ENCODE results near the gene JAKMIP1.

Gene JAKMIP1

DNA sequence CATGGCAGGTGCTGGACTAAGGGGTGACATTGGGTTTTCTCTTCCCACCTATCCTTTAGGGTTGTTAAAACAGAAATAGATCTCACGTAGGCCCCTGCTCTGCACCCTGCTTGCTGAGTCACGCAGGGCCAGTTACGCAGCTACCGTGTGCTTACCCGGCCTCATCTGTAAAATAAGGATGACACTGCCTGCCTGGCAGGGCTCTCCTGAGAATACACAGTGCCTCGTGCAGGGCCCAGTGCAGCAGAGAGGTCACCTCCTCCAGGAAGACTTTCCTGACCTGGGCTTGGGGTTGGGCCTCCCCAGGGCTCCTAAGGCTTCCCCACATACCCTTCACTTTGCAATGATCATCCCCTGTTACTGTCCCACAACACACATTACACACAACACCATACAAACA is 33.6 kb upstream of the JAKMIP1 start:
- TF ChIP-seq, protein P1, sequence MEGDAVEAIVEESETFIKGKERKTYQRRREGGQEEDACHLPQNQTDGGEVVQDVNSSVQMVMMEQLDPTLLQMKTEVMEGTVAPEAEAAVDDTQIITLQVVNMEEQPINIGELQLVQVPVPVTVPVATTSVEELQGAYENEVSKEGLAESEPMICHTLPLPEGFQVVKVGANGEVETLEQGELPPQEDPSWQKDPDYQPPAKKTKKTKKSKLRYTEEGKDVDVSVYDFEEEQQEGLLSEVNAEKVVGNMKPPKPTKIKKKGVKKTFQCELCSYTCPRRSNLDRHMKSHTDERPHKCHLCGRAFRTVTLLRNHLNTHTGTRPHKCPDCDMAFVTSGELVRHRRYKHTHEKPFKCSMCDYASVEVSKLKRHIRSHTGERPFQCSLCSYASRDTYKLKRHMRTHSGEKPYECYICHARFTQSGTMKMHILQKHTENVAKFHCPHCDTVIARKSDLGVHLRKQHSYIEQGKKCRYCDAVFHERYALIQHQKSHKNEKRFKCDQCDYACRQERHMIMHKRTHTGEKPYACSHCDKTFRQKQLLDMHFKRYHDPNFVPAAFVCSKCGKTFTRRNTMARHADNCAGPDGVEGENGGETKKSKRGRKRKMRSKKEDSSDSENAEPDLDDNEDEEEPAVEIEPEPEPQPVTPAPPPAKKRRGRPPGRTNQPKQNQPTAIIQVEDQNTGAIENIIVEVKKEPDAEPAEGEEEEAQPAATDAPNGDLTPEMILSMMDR (conservative IDR thresholded peaks at IDR 0.05; ENCODE audit: low read depth): no peak
- no peak for DNase-seq (ENCODE audit: low spot score)
- CTCF ChIA-PET: no interaction called here
- POLR2A ChIA-PET (ENCODE audit: low non-redundant PET): no interaction called here
- H3K27ac ChIP-seq: no peak overlapping the region

DNA sequence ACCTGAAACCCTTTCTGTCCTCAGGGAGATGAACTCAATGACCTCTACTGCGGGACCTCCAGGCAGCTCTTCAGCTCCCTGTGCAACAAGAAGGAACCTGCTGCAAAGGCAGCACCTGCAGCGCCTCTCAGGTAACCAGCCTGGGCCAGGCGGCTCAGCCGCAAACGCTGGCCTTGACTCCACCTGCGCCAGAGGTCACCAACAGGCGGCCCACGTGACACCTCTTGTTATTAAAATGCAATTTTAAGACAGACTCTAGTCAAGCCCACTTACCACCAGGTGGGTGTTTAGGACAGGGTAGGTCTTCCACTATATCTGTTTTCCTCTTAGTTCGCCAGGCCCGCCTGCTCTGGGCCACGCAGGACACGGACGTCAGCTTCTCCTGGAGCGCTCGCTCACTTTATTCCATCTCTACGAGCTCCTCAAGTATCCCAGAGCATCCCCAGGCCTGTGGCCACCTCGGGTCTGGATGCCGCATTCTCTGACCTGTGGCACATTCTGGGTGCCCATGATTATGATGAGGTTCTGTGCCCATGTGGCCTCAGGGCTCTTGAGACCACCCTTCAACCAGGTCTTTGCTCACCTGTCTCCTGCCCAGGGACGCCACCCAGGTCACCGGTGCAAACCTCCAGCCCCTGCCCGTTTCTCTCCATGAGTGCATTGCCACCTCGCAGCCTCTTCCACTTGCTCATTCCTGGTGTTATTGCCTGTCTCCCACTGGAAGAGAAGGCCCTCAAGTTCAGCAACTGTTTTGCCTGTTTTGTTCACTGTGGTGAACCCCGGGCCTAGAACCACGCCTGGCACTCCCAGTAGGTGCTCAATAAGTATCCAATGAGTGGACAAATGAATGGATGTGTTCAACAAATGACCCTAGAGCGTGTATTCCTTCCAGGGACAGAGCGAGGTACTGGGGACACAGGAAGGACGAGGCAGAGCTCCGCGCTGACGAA is 32.8 kb upstream of the JAKMIP1 start:
- DNase-seq (ENCODE audit: low spot score): no peak
- no peak overlapping the region for H3K27ac ChIP-seq
- TF ChIP-seq, protein P1 (conservative IDR thresholded peaks at IDR 0.05; ENCODE audit: low read depth): no peak
- ChIA-PET POLR2A (ENCODE audit: low non-redundant PET) (no interaction called here), CTCF (no interaction called here)

GRCh38 chr4:6231663-6232165 is 31.4 kb upstream of the JAKMIP1 start:
- H3K27ac ChIP-seq: no peak overlapping the region
- TF ChIP-seq, protein P1 (conservative IDR thresholded peaks at IDR 0.05; ENCODE audit: low read depth): no peak
- DNase-seq (ENCODE audit: low spot score): no peak
- ChIA-PET CTCF (no interaction called here), POLR2A (ENCODE audit: low non-redundant PET) (no interaction called here)

DNA sequence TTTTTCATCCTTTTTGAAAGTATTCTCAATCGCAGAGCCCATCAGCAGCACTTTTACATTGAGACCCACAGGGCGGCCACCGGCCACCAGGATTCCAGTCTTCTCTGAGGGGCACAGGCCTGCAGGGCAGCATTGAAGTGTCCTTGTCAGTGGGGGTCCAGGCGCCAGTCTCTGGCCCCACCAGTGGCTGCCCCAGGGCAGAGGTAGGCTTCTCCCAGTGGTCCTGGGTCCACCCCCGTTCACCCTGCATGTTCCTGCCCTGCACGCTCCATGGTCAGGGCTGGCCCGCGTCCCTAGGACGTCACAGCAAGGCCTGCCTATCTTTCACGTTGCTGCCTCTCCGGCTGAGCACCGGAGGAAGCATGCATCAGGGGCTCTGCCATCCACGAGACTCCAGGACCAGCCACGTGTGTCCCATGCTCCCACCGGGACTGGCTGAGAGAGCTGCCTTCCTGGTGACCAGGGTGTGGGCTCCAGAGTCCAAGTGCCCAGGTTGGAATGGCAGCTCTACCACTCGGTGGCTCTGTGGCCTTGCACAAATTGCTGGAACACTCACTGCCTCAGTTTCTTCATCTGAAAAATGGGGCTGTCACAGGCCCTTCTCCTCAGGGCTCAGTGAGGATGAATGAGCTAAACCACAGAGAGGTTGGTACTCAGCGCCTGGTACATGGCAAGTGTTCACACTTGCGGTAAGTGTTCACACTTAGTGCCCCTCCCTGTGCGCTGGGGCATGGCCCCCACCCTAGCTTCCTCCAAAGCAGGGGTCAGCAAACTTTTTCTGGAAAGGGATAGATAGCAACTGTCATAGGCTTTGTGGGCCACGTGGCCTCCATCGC is 30.7 kb upstream of the JAKMIP1 start:
- no peak overlapping the region for H3K27ac ChIP-seq
- TF ChIP-seq, protein P1 (conservative IDR thresholded peaks at IDR 0.05; ENCODE audit: low read depth): no peak
- ChIA-PET POLR2A (ENCODE audit: low non-redundant PET) (no interaction called here), CTCF (no interaction called here)
- DNase-seq (ENCODE audit: low spot score): no peak

DNA sequence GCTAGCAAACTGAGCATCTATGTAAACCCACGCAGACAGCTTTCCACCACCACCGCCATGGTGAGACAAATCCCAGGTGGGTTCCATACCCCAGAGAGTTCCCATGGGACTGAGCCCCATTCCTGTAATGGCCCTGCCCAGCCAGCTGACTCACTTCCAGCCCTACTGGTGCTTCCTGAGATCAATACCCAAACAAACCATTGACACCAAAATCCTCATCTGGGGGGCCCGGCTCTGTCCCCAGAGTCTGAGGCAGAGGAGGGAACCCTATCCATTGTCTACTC is 30.1 kb upstream of the JAKMIP1 start:
- no peak for DNase-seq (ENCODE audit: low spot score)
- TF ChIP-seq, protein P1 (conservative IDR thresholded peaks at IDR 0.05; ENCODE audit: low read depth): no peak
- ChIA-PET POLR2A (ENCODE audit: low non-redundant PET) (no interaction called here), CTCF (no interaction called here)
- H3K27ac ChIP-seq: no peak overlapping the region

GRCh38 chr4:6229671-6230501 is 29.5 kb upstream of the JAKMIP1 start:
- ChIA-PET CTCF (no interaction called here), POLR2A (ENCODE audit: low non-redundant PET) (no interaction called here)
- no peak for DNase-seq (ENCODE audit: low spot score)
- H3K27ac ChIP-seq: no peak overlapping the region
- TF ChIP-seq, protein P1 (conservative IDR thresholded peaks at IDR 0.05; ENCODE audit: low read depth): no peak

Measured in RWPE1 (cell line).